Osteoblast (primary cell): ENCODE results near the gene TMEM109. TPM values are rescaled to one million over a fixed set of nuclear protein-coding genes. Genes with fewer than 3 reads are reported as not detected.

ENCODE experiments used
- DNase-seq: peaks from one replicate; pipeline ENCODE4 v3.0.0; 2011; ENCODE audit warnings: low spot score, mixed read lengths; ENCODE audit not compliant: insufficient read length; ENCODE audit errors: missing footprints
- H2AFZ ChIP-seq: 2 replicates; pipeline ENCODE4 v1.6.0; 2011; ENCODE audit warnings: mild to moderate bottlenecking, low read length
- H3K27ac ChIP-seq: 2 replicates; pipeline ENCODE4 v1.5.1; 2011; ENCODE audit warnings: mild to moderate bottlenecking, low read depth, low read length, moderate library complexity
- H3K27me3 ChIP-seq: 2 replicates; pipeline ENCODE4 v1.6.0; 2012; ENCODE audit warnings: mild to moderate bottlenecking, control low read depth, inconsistent platforms, low read length, moderate library complexity; ENCODE audit not compliant: insufficient read depth
- H3K36me3 ChIP-seq: 2 replicates; pipeline ENCODE4 v1.5.1; 2011; ENCODE audit warnings: mild to moderate bottlenecking, low read length, control low read depth, moderate library complexity; ENCODE audit not compliant: insufficient read depth
- H3K4me1 ChIP-seq: 2 replicates; pipeline ENCODE4 v1.5.1; 2011; ENCODE audit warnings: mild to moderate bottlenecking, low read length, control low read depth, moderate library complexity; ENCODE audit not compliant: insufficient read depth
- H3K4me2 ChIP-seq: 2 replicates; pipeline ENCODE4 v1.6.0; 2011; ENCODE audit warnings: mild to moderate bottlenecking, low read length; ENCODE audit not compliant: insufficient read depth
- H3K4me3 ChIP-seq: fragments of 200-600 bp; sonication (generic); 3 replicates; pipeline ENCODE4 v1.5.1; 2012; ENCODE audit warnings: mild to moderate bottlenecking, low read length, inconsistent platforms; ENCODE audit not compliant: insufficient read depth
- H3K79me2 ChIP-seq: 2 replicates; pipeline ENCODE4 v1.6.0; 2012; ENCODE audit warnings: mild to moderate bottlenecking, low read length, control low read depth, inconsistent platforms; ENCODE audit not compliant: insufficient read depth
- H3K9me3 ChIP-seq: 2 replicates; pipeline ENCODE4 v1.5.1; 2011; ENCODE audit warnings: low read depth, low read length, control low read depth
- H4K20me1 ChIP-seq: 2 replicates; pipeline ENCODE4 v1.6.0; 2012; ENCODE audit warnings: mild to moderate bottlenecking, low read length, control low read depth; ENCODE audit not compliant: insufficient read depth
- CTCF ChIP-seq: IDR thresholded peaks from 2 replicates; pipeline ENCODE4 v1.5.1; 2011; ENCODE audit warnings: mild to moderate bottlenecking, low read depth, low read length, moderate library complexity; ENCODE audit errors: extremely low read depth
- total RNA-seq: library from RNA; depleted of rRNA; stranded (reverse); fragments of >200 nt; gene quantifications from 2 replicates; pipeline ENCODE4 v1.2.3, GENCODE V29; 2012

Gene TMEM109
- total RNA-seq, 1 donor: 36.6 TPM

GRCh38 chr11:60927600-60927999 lies 13.6 kb downstream of the TMEM109 start:
- Histone ChIP-seq H3K4me1 (peaks cover 15% of the 10 kb centered on the region), H3K4me3 (no peak overlapping the region), H3K79me2 (no peaks in the 10 kb centered on the region), H3K27ac (no peak overlapping the region), H3K4me2 (no peak overlapping the region), H3K9me3 (no peaks in the 10 kb centered on the region), H4K20me1 (no peaks in the 10 kb centered on the region), H3K27me3 (no peaks in the 10 kb centered on the region), H2AFZ (no peak overlapping the region), H3K36me3 (peaks cover 5% of the 10 kb centered on the region)
- peak; percentile 83 for DNase-seq
- no peak for TF ChIP-seq CTCF

- no peaks in the 10 kb centered on the region for H4K20me1 ChIP-seq
- no peak overlapping the region for H3K4me2 ChIP-seq
- H3K79me2 ChIP-seq: no peaks in the 10 kb centered on the region
- no peaks in the 10 kb centered on the region for H3K9me3 ChIP-seq
- H3K4me3 ChIP-seq: no peak overlapping the region
- H3K27me3 ChIP-seq: no peaks in the 10 kb centered on the region
- TF ChIP-seq CTCF: no peak
- no peak for DNase-seq
- H3K36me3 ChIP-seq: peaks cover 5% of the 10 kb centered on the region
- H3K4me1 ChIP-seq: peaks cover 15% of the 10 kb centered on the region
- no peak overlapping the region for H2AFZ ChIP-seq
- no peak overlapping the region for H3K27ac ChIP-seq
Measured at GRCh38 chr11:60928563-60929001, 14.6 kb downstream of the TMEM109 start.

GRCh38 chr11:60929764-60930163 lies 15.8 kb downstream of the TMEM109 start:
- Histone ChIP-seq H3K4me3 (no peak overlapping the region), H3K36me3 (peaks cover 5% of the 10 kb centered on the region), H3K27ac (no peak overlapping the region), H3K4me2 (no peak overlapping the region), H2AFZ (no peak overlapping the region), H3K9me3 (no peaks in the 10 kb centered on the region), H3K79me2 (no peaks in the 10 kb centered on the region), H3K27me3 (no peaks in the 10 kb centered on the region), H4K20me1 (no peaks in the 10 kb centered on the region), H3K4me1 (peaks cover 9% of the 10 kb centered on the region)
- TF ChIP-seq CTCF: no peak
- peak; percentile 82 for DNase-seq

- Histone ChIP-seq H4K20me1 (no peaks in the 10 kb centered on the region), H3K27ac (no peak overlapping the region), H3K4me1 (peaks cover 4% of the 10 kb centered on the region), H3K9me3 (no peaks in the 10 kb centered on the region), H3K79me2 (no peaks in the 10 kb centered on the region), H3K4me2 (no peak overlapping the region), H3K4me3 (no peak overlapping the region), H2AFZ (no peak overlapping the region), H3K27me3 (no peaks in the 10 kb centered on the region), H3K36me3 (peaks cover 5% of the 10 kb centered on the region)
- TF ChIP-seq CTCF: no peak
- no peak for DNase-seq
Measured at GRCh38 chr11:60930394-60930793, 16.4 kb downstream of the TMEM109 start.
